ENCODE measurements around the gene WDR43.
"Not testable (repeated sequence)": the region's sequence is repeated elsewhere in the genome, so short reads cannot be mapped to it uniquely, and the experiment has no call there.

WDR43 gene

DNA sequence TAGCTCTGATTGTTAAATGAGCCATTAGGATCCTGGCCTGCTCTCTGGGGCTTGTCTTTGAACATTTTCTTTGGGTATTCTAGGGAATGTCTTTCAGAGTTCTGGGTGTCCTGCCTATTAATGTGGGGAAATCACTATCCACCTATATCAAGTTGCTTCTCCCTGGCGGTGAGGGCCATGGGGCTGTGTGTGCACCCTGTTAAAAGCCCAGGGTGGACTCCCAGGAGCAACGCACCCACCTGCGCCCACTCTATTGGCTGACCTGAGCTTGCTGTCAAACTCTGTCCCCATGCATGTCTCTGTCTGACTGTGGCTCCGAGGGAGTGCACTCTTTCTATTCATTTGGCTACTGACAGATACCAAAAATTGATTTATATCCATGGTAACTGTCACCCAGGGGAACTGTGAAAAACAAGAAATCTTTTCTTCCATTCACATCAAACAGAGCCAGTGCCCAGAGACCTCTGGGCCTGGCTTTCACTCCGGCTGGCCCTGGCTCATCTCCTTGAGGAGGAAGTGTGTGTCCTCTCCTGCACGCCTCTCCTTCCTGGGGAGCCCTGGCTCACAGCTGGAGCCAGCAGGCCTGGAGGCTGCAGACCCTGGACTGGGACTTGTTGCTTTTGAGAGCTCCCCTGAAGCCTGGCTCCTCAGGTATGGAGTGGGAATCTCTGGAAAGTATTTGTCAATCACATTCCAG lies 76.1 kb downstream of the WDR43 start:
- no peak for DNase-seq

DNA sequence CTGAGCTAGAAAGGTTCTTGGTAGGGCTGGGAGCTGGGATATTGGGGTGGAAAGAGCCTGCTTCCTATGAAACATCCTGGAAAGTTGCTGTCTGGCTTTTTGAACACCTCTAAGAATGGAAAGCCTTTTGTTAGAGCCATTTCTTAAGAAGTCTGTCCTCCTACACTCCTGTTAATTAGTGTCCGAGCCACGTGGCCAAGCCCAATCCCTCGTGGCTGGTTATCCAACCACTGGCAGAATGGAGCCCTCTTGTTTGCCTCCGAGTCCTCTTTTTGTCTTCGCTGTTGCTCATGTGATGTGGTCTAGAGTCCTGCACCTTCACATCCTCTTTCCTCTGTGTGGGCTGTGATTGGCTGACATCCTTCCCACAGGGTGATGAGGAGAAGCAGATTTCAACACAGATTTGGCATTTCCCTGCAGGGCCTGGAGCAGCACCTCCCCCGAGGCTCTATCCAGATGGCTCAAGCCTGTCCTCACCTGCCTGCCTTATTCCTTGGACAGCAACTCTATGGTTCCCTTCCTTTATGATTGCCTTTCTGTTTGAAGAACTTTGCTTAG lies 78.4 kb downstream of the WDR43 start:
- no peak for DNase-seq

- no peak for DNase-seq
These were observed 79.8 kb downstream of the WDR43 start for GRCh38 chr2:28974252-28974651.

- DNase-seq = no peak
These were observed 81.2 kb downstream of the WDR43 start for GRCh38 chr2:28975671-28976070.

- no peak for DNase-seq
These were observed 82.1 kb downstream of the WDR43 start for GRCh38 chr2:28976584-28976983.

DNA sequence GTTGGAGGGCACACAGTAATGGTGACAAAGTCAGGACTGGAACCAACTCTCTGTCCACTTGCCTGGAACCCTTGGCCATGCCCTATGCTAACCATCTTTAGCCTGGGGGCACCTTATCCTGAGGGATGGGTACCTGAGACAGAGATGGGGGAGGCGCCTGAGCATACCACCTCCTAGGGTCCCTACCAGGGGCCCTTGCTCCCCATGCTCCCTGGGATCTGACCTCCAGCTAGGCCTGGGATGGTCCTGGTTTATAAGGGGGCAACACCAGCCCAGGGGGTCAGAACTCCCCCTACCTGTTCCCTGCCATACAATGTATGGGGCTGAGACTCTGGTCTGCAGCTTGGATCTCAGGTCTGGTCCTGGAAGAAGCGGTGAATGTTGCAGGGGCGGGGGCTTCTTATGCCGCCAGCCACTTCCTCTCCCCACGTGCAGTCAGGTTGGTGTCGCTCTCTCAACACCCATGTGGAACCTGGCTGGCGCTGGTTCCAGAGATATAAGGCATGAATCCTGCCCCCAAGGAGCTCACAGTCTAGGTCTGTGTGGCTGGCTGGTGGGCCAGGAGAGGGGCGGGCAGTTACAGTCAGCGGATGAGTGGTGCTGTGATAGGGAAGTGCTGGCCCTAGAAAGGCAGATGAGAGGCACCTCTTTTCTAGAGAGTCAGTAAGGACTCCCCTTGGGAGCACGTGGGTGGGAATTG lies 82.9 kb downstream of the WDR43 start:
- DNase-seq = no peak

GRCh38 chr2:28978001-28978400 lies 83.5 kb downstream of the WDR43 start:
- DNase-seq = not testable (repeated sequence)

DNA sequence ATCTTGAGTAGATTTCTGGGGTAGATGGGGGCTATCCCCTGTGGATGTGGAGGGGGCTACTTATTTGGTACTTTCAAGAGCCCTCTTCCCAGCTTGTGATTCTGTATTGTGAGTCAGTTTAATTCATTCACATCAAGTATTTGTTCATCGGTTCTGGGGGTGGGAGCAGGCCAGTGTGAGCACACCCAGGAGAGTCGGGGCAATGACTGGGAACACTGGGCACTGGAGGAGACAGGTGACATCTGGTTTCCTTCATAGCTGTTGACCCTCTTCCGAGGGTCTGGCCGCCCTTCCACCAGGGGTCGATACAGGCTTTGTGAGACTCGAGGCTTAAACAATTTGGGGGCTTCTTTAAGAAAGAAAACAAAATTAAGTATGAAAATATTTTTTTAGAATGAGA lies 84.1 kb downstream of the WDR43 start:
- DNase-seq = no peak

DNA sequence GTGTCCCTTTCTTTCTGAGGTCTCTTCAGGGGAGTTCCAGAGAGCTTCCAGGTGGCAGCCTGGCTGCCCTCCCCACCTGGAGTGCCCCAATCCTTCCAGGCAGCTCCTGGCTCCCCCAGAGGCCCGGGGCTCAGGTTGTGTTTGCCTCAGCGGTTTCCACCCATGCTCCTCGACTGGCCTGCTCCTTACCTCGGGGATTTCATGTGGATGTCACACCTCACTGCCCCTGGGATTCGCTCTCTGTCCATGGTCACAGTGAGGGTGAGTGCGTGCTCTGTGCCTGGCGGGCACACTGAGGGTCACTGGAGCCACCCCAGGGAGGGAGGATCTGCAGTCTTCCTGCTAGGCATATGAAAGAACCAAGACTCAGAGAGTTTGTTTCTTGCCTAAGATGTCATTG lies 84.6 kb downstream of the WDR43 start:
- no peak for DNase-seq

- DNase-seq = no peak
These were observed 85.3 kb downstream of the WDR43 start for GRCh38 chr2:28979576-28980366.

DNA sequence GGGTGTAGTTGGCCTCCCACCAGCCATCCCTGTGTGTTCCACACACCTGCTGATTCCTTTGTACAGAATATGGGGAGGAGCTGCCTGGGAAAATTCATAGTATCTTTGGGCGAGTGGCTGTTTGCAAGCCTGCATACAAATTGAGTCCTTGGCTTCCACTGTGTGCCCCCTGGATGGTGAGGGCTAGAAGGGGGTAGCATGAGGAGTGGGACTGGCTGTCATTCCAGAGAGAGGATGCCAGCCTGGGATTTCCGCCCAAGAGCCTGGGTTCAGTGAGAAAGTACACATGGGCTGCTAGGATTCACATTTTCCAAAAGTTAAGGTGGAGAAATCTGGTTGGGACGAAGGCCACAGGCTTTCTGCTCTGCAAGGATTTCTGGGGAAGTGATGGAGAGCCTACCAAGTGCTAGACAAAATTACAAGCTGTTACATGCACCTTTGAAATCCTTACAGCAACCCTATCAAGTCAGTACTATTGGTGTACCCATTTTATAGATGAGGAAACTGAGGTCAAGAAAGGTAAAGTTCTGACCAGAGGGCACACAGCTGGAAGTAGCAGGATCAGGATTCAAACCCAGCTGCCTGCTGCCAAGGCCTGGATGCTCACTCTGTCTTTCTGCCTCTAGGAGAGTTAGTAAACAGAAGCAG lies 86.0 kb downstream of the WDR43 start:
- DNase-seq = no peak

GRCh38 chr2:28981016-28981441 lies 86.6 kb downstream of the WDR43 start, which contains the start of gene TOGARAM2:
Gene TOGARAM2 (plus strand): TSS chr2:28981298. CDS start chr2:28994835, 13,537 bp downstream.
- no peak for DNase-seq

- DNase-seq = no peak
These were observed 87.3 kb downstream of the WDR43 start for GRCh38 chr2:28981620-28982376.

DNA sequence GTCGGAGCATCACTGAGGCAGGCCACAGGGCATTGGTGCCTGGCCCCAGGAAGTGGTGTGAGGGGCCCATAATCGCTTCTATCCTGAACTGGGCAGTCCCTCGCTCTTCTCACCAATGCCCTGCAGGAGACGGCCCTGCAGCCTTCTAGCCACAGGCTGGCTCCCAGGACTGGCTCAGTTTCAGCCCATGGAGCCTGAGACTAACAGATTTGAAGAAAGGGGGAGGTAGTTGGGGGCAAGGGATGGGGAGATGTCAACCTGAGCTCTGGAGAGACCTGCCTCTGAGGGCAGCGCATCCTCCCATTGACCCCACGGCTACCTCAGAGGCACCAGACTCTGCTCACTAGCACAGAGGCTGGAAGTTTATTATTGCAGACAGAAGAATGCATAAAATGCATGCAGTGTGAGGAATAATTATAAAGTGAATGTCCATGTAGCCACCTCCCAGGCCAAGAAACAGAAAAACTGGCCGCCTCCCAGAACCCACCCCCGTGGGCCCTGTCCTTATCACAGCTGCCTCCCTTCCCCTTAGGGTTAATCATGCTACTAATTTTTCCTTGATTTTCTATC lies 88.0 kb downstream of the WDR43 start:
- DNase-seq = no peak

GRCh38 chr2:28986429-28986828 lies 92.0 kb downstream of the WDR43 start:
- DNase-seq = no peak

- no peak for DNase-seq
These were observed 95.5 kb downstream of the WDR43 start for GRCh38 chr2:28989973-28990372.

DNA sequence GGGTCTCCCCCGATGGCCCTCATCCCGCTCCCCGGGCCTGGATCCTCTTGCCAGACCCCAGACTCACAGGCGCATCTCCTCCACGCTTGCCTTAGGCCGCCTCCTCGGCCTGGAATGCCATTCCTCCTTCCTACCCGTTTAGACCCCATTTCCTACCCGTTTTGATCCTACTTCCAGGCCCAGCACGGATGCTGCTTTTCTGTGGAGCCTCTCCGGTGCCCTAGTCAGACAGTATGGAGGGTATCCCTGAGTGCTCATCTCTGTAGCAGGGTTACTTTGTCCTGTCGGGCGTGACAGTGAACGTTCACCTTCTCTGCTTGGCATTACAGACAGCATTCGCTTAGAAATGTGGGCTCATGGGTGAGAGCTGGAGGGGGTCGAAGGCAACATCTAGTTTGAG lies 96.0 kb downstream of the WDR43 start:
- DNase-seq = no peak

DNA sequence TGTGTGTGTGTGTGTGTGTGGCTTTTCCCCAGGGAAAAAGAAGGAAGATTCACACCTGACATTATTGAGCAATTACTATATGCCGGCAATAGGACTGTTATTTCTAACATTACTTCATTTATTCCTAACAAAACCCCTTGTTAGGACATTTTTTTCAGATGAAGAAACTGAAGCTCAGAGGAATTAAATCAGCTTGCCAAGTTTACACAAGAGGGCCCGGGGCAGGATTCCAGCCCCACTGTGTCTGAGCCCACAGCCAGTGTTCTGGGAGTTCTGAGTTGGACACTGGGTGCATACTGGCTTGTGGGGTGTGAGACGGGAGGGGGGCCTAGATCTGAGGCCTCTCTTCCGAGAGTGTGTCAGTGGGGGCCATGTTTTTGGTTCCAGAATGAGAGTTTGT lies 96.6 kb downstream of the WDR43 start:
- DNase-seq = no peak

- DNase-seq = no peak
These were observed 97.0 kb downstream of the WDR43 start for GRCh38 chr2:28991460-28991859.

DNA sequence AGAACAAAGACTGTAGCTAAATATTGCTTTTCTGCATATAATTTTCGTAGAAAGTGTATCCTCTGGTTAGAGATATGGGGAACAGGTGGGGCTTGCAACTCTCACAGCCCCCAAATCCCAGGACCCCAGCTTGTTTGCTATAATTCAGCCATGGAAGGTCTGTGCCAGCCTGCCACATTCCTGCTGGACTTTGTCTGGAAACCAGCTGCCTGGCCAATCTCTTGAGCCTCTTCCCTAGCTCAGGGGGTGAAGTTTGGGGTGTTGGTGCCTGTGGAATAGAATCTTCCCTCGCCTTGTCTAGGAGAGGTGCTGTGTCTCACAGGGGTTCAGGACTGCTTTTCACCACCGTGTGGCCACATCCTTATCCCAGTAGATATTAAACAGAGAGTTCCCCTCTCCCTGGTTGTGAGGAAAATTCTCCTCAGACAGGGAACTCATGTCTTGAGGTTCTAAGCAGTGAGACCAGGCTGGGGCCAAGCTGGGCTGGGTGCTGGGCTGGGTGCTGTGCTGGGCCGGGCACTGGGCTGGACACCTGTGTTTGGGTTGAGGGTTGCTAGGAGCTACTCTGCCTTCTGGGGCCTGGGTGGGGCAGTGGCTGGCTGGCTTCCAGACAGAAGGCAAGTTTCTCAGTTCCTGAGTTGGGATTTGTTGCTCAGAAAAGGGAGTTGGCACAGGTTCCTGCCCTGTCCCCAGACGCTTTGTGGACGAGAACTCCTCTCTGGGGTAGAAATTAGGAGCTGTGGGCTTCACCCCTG lies 98.9 kb downstream of the WDR43 start:
- no peak for DNase-seq

DNA sequence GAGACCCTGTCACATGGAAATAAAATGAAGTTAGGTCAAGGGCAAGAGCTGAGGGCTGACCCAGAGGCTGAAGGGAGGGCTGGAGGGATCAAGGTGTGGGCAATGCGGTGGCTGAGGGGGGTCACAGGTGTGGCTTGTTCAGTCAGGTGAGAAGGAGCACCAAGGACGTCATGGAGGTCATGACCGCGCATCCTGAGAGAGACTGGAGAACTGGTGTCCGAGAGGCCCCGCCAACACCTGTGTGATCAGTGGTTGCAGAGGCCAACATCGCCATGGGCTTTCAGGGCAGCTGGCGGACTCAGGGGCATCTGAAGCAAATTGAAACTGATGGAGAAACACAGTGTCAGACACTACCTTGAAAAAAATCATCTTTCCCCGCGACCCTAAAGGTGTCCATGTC lies 99.6 kb downstream of the WDR43 start:
- no peak for DNase-seq

Data from cerebellar nuclear complex (tissue), 1 donor.